Measurements from ENCODE around the gene PNPLA3.

PNPLA3 gene

DNA sequence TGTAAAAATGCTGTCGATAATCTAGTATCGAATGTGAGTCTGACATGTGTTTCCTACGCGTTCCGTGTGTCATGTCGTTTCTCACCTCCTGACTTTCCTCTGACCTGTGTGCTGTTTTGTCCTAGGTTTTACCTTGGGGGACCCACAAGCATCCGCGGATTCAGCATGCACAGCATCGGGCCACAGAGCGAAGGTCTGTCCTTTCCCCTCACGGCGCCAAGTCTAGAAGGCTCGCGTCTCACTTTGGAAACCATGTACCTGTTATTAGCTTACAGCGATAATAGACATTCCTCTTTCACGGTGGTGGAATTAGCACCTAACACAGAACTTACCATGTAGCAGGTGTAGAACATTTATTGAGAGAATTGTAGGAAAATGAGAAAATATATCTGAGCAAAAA, 60.2 kb downstream of the PNPLA3 start:
- DNase-seq (ENCODE audit: low read depth in 1 of 2, low spot score in 1 of 2) = no peak
- Histone ChIP-seq H3K4me3 (replicated peaks; ENCODE audit: insufficient read depth, low read length) (no peak overlapping the region), H3K27me3 (ENCODE audit: insufficient read depth, poor library complexity, severe bottlenecking) (no peaks in the 10 kb centered on the region), H3K27ac (replicated peaks) (no peak overlapping the region)
- TF ChIP-seq, protein P1, sequence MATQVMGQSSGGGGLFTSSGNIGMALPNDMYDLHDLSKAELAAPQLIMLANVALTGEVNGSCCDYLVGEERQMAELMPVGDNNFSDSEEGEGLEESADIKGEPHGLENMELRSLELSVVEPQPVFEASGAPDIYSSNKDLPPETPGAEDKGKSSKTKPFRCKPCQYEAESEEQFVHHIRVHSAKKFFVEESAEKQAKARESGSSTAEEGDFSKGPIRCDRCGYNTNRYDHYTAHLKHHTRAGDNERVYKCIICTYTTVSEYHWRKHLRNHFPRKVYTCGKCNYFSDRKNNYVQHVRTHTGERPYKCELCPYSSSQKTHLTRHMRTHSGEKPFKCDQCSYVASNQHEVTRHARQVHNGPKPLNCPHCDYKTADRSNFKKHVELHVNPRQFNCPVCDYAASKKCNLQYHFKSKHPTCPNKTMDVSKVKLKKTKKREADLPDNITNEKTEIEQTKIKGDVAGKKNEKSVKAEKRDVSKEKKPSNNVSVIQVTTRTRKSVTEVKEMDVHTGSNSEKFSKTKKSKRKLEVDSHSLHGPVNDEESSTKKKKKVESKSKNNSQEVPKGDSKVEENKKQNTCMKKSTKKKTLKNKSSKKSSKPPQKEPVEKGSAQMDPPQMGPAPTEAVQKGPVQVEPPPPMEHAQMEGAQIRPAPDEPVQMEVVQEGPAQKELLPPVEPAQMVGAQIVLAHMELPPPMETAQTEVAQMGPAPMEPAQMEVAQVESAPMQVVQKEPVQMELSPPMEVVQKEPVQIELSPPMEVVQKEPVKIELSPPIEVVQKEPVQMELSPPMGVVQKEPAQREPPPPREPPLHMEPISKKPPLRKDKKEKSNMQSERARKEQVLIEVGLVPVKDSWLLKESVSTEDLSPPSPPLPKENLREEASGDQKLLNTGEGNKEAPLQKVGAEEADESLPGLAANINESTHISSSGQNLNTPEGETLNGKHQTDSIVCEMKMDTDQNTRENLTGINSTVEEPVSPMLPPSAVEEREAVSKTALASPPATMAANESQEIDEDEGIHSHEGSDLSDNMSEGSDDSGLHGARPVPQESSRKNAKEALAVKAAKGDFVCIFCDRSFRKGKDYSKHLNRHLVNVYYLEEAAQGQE (IDR thresholded peaks at IDR 0.05; ENCODE audit: insufficient replicate concordance, low read depth) = no peak
- TF ChIP-seq, protein P2, sequence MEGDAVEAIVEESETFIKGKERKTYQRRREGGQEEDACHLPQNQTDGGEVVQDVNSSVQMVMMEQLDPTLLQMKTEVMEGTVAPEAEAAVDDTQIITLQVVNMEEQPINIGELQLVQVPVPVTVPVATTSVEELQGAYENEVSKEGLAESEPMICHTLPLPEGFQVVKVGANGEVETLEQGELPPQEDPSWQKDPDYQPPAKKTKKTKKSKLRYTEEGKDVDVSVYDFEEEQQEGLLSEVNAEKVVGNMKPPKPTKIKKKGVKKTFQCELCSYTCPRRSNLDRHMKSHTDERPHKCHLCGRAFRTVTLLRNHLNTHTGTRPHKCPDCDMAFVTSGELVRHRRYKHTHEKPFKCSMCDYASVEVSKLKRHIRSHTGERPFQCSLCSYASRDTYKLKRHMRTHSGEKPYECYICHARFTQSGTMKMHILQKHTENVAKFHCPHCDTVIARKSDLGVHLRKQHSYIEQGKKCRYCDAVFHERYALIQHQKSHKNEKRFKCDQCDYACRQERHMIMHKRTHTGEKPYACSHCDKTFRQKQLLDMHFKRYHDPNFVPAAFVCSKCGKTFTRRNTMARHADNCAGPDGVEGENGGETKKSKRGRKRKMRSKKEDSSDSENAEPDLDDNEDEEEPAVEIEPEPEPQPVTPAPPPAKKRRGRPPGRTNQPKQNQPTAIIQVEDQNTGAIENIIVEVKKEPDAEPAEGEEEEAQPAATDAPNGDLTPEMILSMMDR (IDR thresholded peaks at IDR 0.05; ENCODE audit: insufficient read depth, low read length) = no peak
- TF ChIP-seq GABPA (IDR thresholded peaks at IDR 0.05; ENCODE audit: low read depth) = no peak

DNA sequence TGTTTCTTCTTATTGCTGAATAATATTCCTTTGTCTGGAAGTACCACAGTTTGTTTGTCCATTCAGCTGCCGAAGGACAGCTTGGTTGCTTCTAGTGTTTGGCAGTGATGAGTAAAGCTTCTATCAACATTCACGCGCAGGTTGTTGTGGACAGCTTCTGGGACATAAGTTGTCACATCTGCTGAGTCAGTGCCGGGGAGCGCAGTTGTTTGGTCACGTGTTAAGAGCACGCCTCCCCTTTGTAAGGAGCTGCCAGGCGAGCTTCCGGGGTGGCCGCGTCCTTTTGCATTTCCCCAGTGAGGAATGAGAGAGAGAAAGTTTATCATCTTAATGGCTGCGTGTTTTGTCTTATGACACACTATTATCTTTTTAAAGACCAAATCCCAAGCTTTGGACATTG, 61.9 kb downstream of the PNPLA3 start:
- no peak for DNase-seq (ENCODE audit: low read depth in 1 of 2, low spot score in 1 of 2)
- TF ChIP-seq, protein P2 (IDR thresholded peaks at IDR 0.05; ENCODE audit: insufficient read depth, low read length) = no peak
- TF ChIP-seq, protein P1 (IDR thresholded peaks at IDR 0.05; ENCODE audit: insufficient replicate concordance, low read depth) = no peak
- TF ChIP-seq GABPA (IDR thresholded peaks at IDR 0.05; ENCODE audit: low read depth) = no peak
- no peak for TF ChIP-seq POLR2AphosphoS5 (IDR thresholded peaks at IDR 0.05; ENCODE audit: low read depth)
- no peak for TF ChIP-seq SPI1 (IDR thresholded peaks at IDR 0.05; ENCODE audit: borderline replicate concordance, low read depth)
- H3K4me3 ChIP-seq (replicated peaks; ENCODE audit: insufficient read depth, low read length) = no peak overlapping the region
- H3K27me3 ChIP-seq (ENCODE audit: insufficient read depth, poor library complexity, severe bottlenecking) = no peaks in the 10 kb centered on the region
- H3K27ac ChIP-seq (replicated peaks) = no peak overlapping the region

DNA sequence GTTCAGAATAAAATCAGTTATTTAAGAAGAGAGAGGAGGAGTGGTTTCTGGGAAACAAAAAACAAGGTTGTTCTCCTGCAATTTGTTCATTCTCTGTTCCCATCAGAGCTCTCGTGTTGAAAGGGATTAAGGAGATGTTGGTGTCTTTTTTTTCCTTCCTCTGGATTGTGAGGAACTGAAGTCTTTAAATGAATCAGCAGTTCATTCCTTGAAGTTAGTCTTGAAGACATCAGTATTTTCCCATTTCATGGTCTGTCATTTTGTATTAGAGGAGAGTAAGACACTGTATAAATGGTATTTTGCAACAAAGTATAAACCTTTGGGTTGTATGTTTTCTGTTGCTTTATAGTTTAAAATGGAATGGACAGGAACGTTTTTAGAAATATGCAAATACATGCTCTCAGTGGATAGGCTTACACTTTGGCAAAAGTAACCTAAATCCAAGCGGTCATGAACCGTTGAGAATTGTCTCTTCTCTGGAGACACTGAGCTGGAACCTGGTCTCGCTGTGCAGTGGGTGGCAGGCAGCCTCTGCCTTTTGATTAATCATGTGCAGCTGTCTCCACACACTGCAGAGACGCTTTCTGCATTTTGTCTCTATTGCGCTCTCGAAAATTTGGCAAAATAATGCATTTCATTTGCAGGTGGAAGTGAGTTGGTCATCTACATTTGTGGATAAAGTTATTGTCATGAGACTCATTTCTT, 64.7 kb downstream of the PNPLA3 start:
- no peak for DNase-seq (ENCODE audit: low read depth in 1 of 2, low spot score in 1 of 2)
- TF ChIP-seq, protein P1 (IDR thresholded peaks at IDR 0.05; ENCODE audit: insufficient replicate concordance, low read depth) = no peak
- TF ChIP-seq, protein P2 (IDR thresholded peaks at IDR 0.05; ENCODE audit: insufficient read depth, low read length) = no peak
- TF ChIP-seq SPI1 (IDR thresholded peaks at IDR 0.05; ENCODE audit: borderline replicate concordance, low read depth) (no peak), GABPA (IDR thresholded peaks at IDR 0.05; ENCODE audit: low read depth) (no peak), POLR2AphosphoS5 (IDR thresholded peaks at IDR 0.05; ENCODE audit: low read depth) (no peak)
- no peaks in the 10 kb centered on the region for H3K27me3 ChIP-seq (ENCODE audit: insufficient read depth, poor library complexity, severe bottlenecking)
- no peak overlapping the region for H3K4me3 ChIP-seq (replicated peaks; ENCODE audit: insufficient read depth, low read length)
- H3K27ac ChIP-seq (replicated peaks) = no peak overlapping the region
